Keratinocyte (primary cell): ENCODE measurements around the gene SARS2. TPM values are rescaled to one million over a fixed set of nuclear protein-coding genes. Genes with fewer than 3 reads are reported as not detected.

Source experiments
- DNase-seq: peaks from one replicate; pipeline ENCODE4 v3.0.0-alpha.2; 2011; ENCODE audit warnings: low read depth, missing footprints, low spot score
- FAIRE-seq: peaks from 2 replicates; lab custom pipeline; 2011; peaks lifted over from hg19 to GRCh38; lab: Jason Lieb, UNC
- H2AFZ ChIP-seq: 2 replicates; pipeline ENCODE4 v1.6.0; 2012; ENCODE audit warnings: low read length, control low read depth, inconsistent platforms; ENCODE audit not compliant: control insufficient read depth
- H3K27ac ChIP-seq: 2 replicates; pipeline ENCODE4 v1.5.1; 2011; ENCODE audit warnings: low read length; ENCODE audit not compliant: control insufficient read depth, insufficient read depth
- H3K27me3 ChIP-seq: 3 replicates; pipeline ENCODE4 v1.6.0; 2011; ENCODE audit warnings: low read length; ENCODE audit not compliant: control insufficient read depth, insufficient read depth; ENCODE audit errors: extremely low read depth
- H3K36me3 ChIP-seq, 2 experiments: 2 replicates in 1 of 2; 3 replicates in 1 of 2; pipeline ENCODE4 v1.5.1; 2011; ENCODE audit warnings: low read length in 2 of 2, mild to moderate bottlenecking in 1 of 2; ENCODE audit not compliant: control insufficient read depth in 2 of 2, insufficient read depth in 2 of 2; ENCODE audit errors: extremely low read depth in 1 of 2
- H3K4me1 ChIP-seq: 3 replicates; pipeline ENCODE4 v1.5.1; 2011; ENCODE audit warnings: low read length; ENCODE audit not compliant: control insufficient read depth, insufficient read depth; ENCODE audit errors: extremely low read depth
- H3K4me2 ChIP-seq: 3 replicates; pipeline ENCODE4 v1.6.0; 2011; ENCODE audit warnings: low read depth, low read length; ENCODE audit not compliant: control insufficient read depth, insufficient read depth; ENCODE audit errors: extremely low read depth
- H3K4me3 ChIP-seq, 3 experiments: fragments of 200-600 bp in 1 of 3; sonication (generic) in 1 of 3; 2 replicates in 2 of 3; 3 replicates in 1 of 3; pipeline ENCODE4 v1.5.1; 2011 to 2016; ENCODE audit warnings: low read length in 3 of 3, mild to moderate bottlenecking in 3 of 3, control low read depth in 2 of 3, inconsistent platforms in 1 of 3, low read depth in 1 of 3, mixed read lengths in 1 of 3, mixed run types in 1 of 3, moderate library complexity in 1 of 3; ENCODE audit not compliant: control insufficient read depth in 2 of 3, insufficient read depth in 2 of 3; ENCODE audit errors: extremely low read depth in 1 of 3
- H3K79me2 ChIP-seq: 2 replicates; pipeline ENCODE4 v1.6.0; 2012; ENCODE audit warnings: low read length; ENCODE audit not compliant: control insufficient read depth, insufficient read depth
- H3K9ac ChIP-seq: 3 replicates; pipeline ENCODE4 v1.6.0; 2011; ENCODE audit warnings: low read length; ENCODE audit not compliant: control insufficient read depth, insufficient read depth; ENCODE audit errors: extremely low read depth
- H3K9me1 ChIP-seq: 3 replicates; pipeline ENCODE4 v1.6.0; 2011; ENCODE audit warnings: low read length; ENCODE audit not compliant: control insufficient read depth, insufficient read depth; ENCODE audit errors: extremely low read depth
- H3K9me3 ChIP-seq: 2 replicates; pipeline ENCODE4 v1.5.1; 2012; ENCODE audit warnings: low read depth, low read length; ENCODE audit not compliant: control insufficient read depth
- H4K20me1 ChIP-seq: 3 replicates; pipeline ENCODE4 v1.6.0; 2011; ENCODE audit warnings: low read length; ENCODE audit not compliant: control insufficient read depth, insufficient read depth; ENCODE audit errors: extremely low read depth
- EZH2 ChIP-seq: IDR thresholded peaks from one replicate; pipeline ENCODE4 v1.6.1; 2012; ENCODE audit warnings: inconsistent platforms, mild to moderate bottlenecking, low read length, moderate library complexity
- dilution Hi-C: fragments of 300-500 bp; cut with MboI; formaldehyde crosslinking; loops from one replicate; pipeline ENCODE4 v1.7.0; 2020; ENCODE audit warnings: low sequenced_read_pairs; ENCODE audit not compliant: extremely low pct_ligation_motif_present
- polyA plus RNA-seq, 5 experiments: library from polyadenylated mRNA; depleted of rRNA in 3 of 5; stranded (reverse) in 3 of 5; stranded (forward) in 1 of 5; unstranded in 1 of 5; fragments of >200 nt; gene quantifications; 1 replicate in 1 of 5; 2 replicates in 3 of 5; 3 replicates in 1 of 5; pipeline versions ENCODE4 v1.2.1 to v1.2.3, GENCODE V29; 2011 to 2012; ENCODE audit warnings: missing spikeins in 2 of 5, low read depth in 1 of 5, low replicate concordance in 1 of 5
- TF ChIP-seq, protein P1 (sequence below), 3 experiments: IDR thresholded peaks in 1 of 3; conservative IDR thresholded peaks in 1 of 3; optimal IDR thresholded peaks in 1 of 3; 2 replicates in 2 of 3; 3 replicates in 1 of 3; pipeline versions ENCODE3 to v1.5.1; 2011; ENCODE audit warnings: low read length in 3 of 3, mild to moderate bottlenecking in 3 of 3, moderate library complexity in 2 of 3, control low read depth in 1 of 3, inconsistent platforms in 1 of 3; ENCODE audit not compliant: insufficient read depth in 2 of 3; ENCODE audit errors: extremely low read depth in 1 of 3

The SARS2 gene
- polyA plus RNA-seq, 1 donor (not counting 4 experiments of a cell fraction or from before 2014, with no cell fraction given) = 13.9 TPM

DNA sequence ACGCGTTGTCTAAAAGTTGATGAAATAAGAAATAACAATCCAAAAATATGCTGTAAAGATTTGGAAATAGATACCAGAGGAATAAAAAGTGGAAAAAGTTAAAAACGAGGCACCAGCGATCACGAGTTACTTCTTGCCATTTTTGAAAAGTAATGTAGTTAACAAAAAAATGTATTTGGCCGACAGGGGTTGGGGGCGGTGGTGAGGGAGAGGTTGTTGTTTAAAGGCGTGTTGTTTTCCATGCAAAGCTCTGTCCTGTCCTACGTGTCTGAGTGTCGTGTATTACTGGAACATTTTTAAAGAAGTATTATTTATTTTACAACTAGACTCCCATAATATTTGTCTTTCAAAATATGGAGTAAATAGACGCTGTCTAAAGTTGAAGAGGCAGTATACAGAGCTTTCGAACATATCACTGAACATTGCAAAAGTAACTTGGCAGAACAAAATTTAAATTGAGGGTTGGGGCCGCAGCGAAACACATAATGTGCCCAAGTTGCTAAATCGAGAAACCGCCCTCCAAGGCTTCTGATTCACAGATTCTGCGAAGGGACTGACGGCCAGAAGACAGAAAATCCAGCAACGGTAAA, 44.2 kb upstream of the SARS2 start:
- Histone ChIP-seq H3K9ac (peak overlapping the region; percentile 78), H3K9me1 (no peaks in the 10 kb centered on the region), H3K27ac (peak overlapping the region; percentile 75), H3K79me2 (no peaks in the 10 kb centered on the region), H3K27me3 (no peaks in the 10 kb centered on the region), H3K9me3 (no peaks in the 10 kb centered on the region), H3K36me3 (no peaks in the 10 kb centered on the region), H3K4me3 (peak overlapping the region; percentile 56 to 73 (median 63)), H2AFZ (peak overlapping the region; percentile 87), H3K4me2 (peak overlapping the region; percentile 83), H3K4me1 (peaks cover 7% of the 10 kb centered on the region), H4K20me1 (no peaks in the 10 kb centered on the region)
- DNase-seq (no peak), FAIRE-seq (no peak)
- dilution Hi-C loops = no loop called here
- TF ChIP-seq, protein P1, sequence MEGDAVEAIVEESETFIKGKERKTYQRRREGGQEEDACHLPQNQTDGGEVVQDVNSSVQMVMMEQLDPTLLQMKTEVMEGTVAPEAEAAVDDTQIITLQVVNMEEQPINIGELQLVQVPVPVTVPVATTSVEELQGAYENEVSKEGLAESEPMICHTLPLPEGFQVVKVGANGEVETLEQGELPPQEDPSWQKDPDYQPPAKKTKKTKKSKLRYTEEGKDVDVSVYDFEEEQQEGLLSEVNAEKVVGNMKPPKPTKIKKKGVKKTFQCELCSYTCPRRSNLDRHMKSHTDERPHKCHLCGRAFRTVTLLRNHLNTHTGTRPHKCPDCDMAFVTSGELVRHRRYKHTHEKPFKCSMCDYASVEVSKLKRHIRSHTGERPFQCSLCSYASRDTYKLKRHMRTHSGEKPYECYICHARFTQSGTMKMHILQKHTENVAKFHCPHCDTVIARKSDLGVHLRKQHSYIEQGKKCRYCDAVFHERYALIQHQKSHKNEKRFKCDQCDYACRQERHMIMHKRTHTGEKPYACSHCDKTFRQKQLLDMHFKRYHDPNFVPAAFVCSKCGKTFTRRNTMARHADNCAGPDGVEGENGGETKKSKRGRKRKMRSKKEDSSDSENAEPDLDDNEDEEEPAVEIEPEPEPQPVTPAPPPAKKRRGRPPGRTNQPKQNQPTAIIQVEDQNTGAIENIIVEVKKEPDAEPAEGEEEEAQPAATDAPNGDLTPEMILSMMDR (optimal IDR thresholded peaks at IDR 0.05 in 1 of 3, IDR thresholded peaks at IDR 0.05 in 1 of 3, conservative IDR thresholded peaks at IDR 0.05 in 1 of 3; ENCODE audit: extremely low read depth in 1 of 3, insufficient read depth in 2 of 3, low read length in 3 of 3) = no peak
- TF ChIP-seq EZH2 = no peak

DNA sequence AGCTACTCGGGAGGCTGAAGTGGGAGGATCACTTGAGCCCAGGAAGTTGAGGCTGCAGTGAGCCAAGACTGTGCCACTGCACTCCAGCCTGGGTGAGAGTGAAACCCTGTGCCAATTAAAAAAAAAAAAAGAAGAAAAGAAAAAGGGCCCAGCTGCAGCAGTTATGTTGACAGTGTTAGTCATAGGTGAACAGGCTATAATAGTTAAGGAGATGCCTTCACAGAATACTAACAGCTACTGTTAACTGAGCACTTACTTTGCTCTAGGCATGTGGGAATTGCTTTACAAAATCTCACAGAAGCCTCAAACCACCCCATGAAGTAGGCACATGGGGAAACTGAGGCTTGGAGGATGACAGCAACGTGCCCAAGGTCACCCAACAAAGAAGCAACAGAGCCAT, 41.1 kb upstream of the SARS2 start:
- H2AFZ ChIP-seq = no peak overlapping the region
- FAIRE-seq (no peak), DNase-seq (no peak)
- no peak overlapping the region for H3K4me2 ChIP-seq
- H4K20me1 ChIP-seq = no peaks in the 10 kb centered on the region
- no peak overlapping the region for H3K9ac ChIP-seq
- no peaks in the 10 kb centered on the region for H3K79me2 ChIP-seq
- H3K36me3 ChIP-seq = no peaks in the 10 kb centered on the region
- no peaks in the 10 kb centered on the region for H3K9me3 ChIP-seq
- peaks cover 7% of the 10 kb centered on the region for H3K4me1 ChIP-seq
- no peak overlapping the region for H3K27ac ChIP-seq
- no peak for TF ChIP-seq EZH2
- TF ChIP-seq, protein P1 (optimal IDR thresholded peaks at IDR 0.05 in 1 of 3, IDR thresholded peaks at IDR 0.05 in 1 of 3, conservative IDR thresholded peaks at IDR 0.05 in 1 of 3; ENCODE audit: extremely low read depth in 1 of 3, insufficient read depth in 2 of 3, low read length in 3 of 3) = no peak
- dilution Hi-C loops = no loop called here
- H3K4me3 ChIP-seq = no peak overlapping the region
- H3K27me3 ChIP-seq = no peaks in the 10 kb centered on the region
- no peaks in the 10 kb centered on the region for H3K9me1 ChIP-seq
